GM21786 (cell line): ENCODE results near the gene KCTD16.

ENCODE experiments used
- ATAC-seq: cut with Tn5 transposase; IDR thresholded peaks from one replicate; pipeline ENCODE4 v1.9.1; 2021; ENCODE audit not compliant: unreplicated experiment

Gene KCTD16

GRCh38 chr5:144162686-144163085 is 8.0 kb upstream of the KCTD16 start:
- no peak for ATAC-seq

- ATAC-seq = no peak
Observed at GRCh38 chr5:144166696-144167095, 4.0 kb upstream of the KCTD16 start.

- no peak for ATAC-seq
Observed at GRCh38 chr5:144167998-144168397, 2.7 kb upstream of the KCTD16 start.

- no peak for ATAC-seq
Observed at GRCh38 chr5:144169904-144170275, 783 bp upstream of the KCTD16 start.

GRCh38 chr5:144173766-144174165 is 3.1 kb downstream of the KCTD16 start:
- ATAC-seq = no peak

GRCh38 chr5:144177548-144177947 is 6.9 kb downstream of the KCTD16 start:
- ATAC-seq = no peak

GRCh38 chr5:144179226-144179625 is 8.6 kb downstream of the KCTD16 start:
- ATAC-seq = no peak

GRCh38 chr5:144183254-144183889 is 12.7 kb downstream of the KCTD16 start:
- no peak for ATAC-seq

GRCh38 chr5:144187699-144188294 is 17.1 kb downstream of the KCTD16 start:
- peak; percentile 74 for ATAC-seq

GRCh38 chr5:144189800-144190429 is 19.2 kb downstream of the KCTD16 start:
- ATAC-seq = peak; percentile 55

- ATAC-seq = no peak
Observed at GRCh38 chr5:144191531-144191930, 20.9 kb downstream of the KCTD16 start.

- peak; percentile 82 for ATAC-seq
Observed at GRCh38 chr5:144191998-144192397, 21.3 kb downstream of the KCTD16 start.

- ATAC-seq = no peak
Observed at GRCh38 chr5:144192661-144193060, 22.0 kb downstream of the KCTD16 start.

GRCh38 chr5:144194144-144194543 is 23.5 kb downstream of the KCTD16 start:
- ATAC-seq = no peak

GRCh38 chr5:144195448-144195847 is 24.8 kb downstream of the KCTD16 start:
- ATAC-seq = no peak

GRCh38 chr5:144196612-144197011 is 25.9 kb downstream of the KCTD16 start:
- ATAC-seq = no peak

- no peak for ATAC-seq
Observed at GRCh38 chr5:144198386-144198785, 27.7 kb downstream of the KCTD16 start.

GRCh38 chr5:144201588-144201987 is 30.9 kb downstream of the KCTD16 start:
- no peak for ATAC-seq

- ATAC-seq = no peak
Observed at GRCh38 chr5:144202072-144202471, 31.4 kb downstream of the KCTD16 start.

- ATAC-seq = no peak
Observed at GRCh38 chr5:144202726-144203125, 32.1 kb downstream of the KCTD16 start.

- peak; percentile 86 for ATAC-seq
Observed at GRCh38 chr5:144203750-144204596, 33.3 kb downstream of the KCTD16 start.

GRCh38 chr5:144205141-144205551 is 34.5 kb downstream of the KCTD16 start:
- ATAC-seq = no peak
